SIG-M5 treated with dmso at 0.1 percent for 504 hours (cell line): ENCODE data around the gene BID.

Experiments
- DNase-seq: peaks from one replicate; lab custom pipeline; 2025; ENCODE audit not compliant: unreplicated experiment; lab: John Stamatoyannopoulos, UW

BID gene

DNA sequence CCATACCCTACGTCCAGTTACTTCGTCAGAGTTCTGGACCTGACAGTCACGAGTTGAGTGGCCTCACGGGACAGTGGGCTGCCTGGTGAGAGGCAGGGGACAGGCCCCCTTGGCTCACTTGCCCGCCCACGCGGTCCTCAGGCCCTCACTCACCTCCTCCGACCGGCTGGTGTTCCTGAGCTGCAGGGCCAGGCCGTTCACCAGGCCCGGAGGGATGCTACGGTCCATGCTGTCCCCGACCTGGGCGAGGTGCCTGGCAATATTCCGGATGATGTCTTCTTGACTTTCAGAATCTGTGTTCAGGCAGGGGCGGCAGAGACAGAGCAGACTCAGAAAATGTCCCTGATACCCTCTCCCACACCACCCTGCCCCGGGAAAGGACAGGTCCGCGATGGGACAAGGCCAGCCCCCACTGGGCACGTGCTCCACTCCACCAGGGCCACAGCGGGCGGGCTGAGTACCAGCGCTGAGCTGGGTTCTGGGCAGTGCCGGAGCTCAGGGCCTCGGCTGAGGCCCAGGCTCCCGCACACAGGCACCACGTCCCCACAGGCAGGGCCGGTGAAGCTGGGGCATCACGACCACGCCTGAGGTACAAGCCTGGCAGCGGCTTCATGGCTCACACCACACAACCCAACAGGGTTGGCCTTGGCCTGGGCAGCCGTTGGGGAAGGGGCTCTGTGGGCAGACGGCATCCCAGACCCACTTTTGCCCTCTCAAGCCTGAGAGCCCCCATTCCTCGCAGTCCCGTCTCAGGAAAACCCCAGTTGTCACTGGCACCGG is 34.9 kb downstream of the BID start:
- no peak for DNase-seq

DNA sequence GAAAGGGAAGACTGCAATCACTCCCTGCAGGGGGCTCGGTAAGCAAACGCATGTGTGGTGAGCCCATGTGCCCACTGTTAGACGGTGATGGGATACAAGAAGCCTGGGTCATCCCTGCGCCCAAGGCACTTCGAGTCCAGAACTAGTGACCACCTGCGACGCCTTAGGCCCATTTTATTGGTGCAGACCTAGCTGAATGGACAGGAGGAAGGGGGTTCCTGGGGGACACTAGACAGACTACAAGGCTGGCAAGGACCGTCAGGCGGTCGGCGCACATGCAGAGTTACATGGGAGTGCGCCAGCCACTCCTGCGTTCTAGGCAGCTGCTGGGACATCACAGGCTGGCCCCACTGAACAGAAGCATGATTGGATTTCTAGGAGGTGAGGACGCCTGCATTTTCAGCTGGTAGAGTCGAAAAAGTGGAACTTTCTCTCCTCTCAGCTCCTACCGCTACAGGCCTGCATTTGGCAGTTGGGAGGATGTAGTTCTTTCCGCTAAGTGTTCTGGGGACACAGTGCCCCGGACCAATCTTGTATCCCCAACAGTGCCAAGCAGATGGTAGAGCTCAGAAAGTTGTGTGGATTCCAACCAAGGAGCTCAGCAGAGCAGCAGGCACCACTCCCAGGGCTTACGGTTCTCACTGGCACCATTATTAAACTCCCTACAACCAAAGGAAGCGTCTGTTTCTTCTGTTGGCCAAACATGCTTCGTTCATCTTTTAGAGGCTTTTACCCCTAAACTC is 35.7 kb downstream of the BID start:
- DNase-seq: no peak

GRCh38 chr22:17734187-17734586 is 40.1 kb downstream of the BID start:
- no peak for DNase-seq

GRCh38 chr22:17733466-17733865 is 40.8 kb downstream of the BID start:
- DNase-seq: no peak

DNA sequence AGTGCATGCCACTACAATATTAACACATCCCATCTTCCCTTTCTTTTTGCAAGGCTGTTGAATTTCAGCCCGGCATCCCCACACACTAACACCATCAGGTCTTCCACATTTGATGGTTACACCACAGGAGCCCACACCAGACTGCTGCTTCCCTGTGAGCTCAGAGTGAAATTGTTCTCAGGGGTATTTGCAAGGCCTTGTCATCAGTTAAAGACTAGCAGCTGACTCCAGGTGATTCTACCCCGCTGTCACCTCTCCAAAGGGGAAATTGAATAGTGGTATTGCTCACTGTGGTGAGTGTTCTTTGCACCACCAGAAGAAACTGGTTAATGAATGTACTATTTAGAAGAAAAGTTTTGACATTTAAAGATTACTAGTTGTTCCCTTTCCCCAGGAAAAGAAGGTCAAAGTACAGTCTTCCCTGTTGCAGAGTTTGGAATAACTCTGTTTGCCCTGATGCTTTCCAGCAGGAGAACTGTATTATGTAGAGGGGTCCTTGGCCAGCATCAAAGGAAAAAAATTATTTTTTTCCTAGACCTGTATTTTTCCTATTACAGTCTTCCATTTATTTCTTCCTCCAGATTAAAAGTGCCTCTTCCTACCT is 41.9 kb downstream of the BID start:
- no peak for DNase-seq

- no peak for DNase-seq
Measured at GRCh38 chr22:17729561-17729960, 44.7 kb downstream of the BID start.

DNA sequence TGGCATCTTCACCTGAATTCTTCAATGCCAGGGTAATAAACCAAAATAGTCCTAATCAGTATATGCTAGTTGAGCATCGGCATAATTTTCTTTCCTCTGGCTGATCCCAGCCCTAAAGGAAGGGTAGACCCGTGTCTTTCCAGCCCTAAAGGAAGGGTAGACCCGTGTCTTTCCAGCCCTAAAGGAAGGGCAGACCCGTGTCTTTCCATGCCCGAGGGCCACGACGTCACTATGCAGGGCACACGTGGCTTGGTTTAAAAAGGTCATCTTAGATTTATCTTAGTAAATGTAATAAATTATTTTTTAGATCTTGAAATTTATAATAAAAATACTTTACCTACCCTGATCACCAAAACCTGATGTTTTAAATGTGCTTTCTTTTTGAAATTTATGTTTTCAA is 45.5 kb downstream of the BID start:
- DNase-seq: no peak

- DNase-seq: peak; percentile 66
Measured at GRCh38 chr22:17726928-17727897, 47.1 kb downstream of the BID start.

DNA sequence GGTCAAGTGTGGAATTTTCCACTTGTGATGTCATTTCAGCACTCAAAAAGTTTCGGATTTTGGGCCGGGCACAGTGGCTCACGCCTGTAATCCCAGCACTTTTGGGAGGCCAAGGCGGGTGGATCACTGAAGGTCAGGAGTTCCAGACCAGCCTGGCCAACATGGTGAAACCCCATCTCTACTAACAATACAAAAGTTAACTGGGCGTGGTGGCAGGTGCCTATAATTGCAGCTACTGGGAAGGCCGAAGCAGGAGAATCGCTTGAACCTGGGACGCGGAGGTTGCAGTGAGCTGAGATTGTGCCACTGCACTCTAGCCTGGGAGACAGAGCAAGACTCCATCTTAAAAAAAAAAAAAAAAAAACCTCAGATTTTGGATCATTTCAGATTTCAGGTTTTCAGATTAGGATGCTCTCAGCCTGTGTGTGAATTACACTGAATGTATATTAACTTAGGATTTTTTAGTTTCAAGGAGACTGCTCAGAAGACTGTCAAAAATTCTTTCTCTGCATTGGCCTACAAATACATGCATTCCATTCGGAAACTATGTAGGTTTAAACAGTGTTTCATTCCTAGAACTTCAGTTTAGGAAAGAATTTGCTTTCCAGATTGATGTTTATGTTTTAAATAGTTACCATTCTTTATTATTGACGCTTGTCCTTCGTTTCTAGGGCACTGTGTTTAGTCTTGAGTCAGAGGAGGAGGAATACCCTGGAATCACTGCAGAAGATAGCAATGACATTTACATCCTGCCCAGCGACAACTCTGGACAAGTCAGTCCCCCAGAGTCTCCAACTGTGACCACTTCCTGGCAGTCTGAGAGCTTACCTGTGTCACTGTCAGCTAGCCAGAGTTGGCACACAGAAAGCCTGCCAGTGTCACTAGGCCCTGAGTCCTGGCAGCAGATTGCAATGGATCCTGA is 48.0 kb downstream of the BID start:
- no peak for DNase-seq

DNA sequence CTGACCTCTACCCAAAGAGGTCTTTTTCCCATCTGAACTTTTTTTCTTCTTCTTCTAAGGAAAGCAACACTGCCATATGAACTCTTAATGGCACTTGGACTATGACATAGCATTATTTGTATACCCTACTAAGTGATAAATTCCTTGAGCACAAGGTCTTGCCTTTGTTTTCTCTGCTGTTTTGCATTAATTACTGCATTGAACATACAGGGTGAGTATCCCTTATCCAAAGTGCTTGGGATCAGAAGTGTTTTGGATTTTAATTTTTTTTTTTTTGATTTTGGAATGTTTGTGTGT is 48.8 kb downstream of the BID start:
- DNase-seq: no peak

DNA sequence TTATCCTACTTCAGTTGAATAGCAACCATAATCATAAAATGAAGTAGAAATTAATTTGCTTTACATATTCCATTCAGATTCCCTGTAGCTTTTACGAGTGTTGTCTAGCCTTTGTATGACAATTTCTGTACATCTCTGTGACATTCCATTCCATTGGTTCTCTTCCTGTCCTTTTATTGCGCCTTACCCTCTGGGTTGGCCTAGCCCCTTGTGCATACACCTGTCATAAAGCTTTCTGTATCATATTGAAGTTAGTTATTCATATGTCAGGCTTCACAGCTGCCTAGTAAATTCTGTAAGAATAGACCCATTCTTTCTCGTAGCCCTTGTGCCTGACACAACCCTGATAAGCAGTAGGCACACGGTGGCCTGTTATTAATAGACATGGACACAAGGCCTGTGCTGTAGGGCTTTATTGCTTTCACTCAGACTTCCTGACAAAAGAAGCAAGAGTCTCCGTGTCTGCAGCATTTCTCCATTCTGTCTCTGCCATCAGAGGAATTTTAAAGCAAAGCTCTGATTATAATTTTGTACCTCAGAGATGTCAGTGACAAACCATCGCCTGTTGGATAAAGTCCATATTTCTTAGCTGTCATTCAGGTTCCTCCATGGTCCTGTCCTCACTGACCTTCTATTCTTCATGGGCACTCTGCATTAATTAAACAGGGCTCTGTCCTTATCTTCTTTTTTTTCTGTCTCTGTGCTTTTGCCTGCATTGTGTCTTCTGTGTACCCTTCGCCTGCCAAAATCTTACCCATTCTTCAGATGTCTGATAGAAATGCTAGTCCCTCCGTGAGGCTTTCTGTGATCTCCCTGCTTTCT is 49.4 kb downstream of the BID start:
- no peak for DNase-seq

- no peak for DNase-seq
Measured at GRCh38 chr22:17724241-17724640, 50.0 kb downstream of the BID start.

DNA sequence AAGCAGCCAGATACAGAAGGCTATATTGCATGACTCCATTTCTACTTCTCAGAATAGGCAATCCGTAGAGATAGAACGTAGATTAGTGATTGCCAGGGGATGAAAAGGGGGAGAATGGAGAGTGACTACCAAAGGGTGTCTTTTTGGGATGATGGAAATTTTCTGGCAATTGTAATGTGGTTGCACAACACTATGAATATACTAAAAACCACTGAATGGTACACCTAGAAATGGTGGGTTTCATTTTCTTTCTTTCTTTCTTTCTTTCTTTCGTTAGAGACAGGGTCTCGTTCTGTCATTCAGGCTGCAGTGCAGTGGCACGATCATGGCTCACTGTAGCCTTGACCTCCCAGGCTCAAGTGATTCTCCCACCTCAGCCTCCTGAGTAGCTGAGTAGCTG is 54.4 kb downstream of the BID start:
- no peak for DNase-seq

DNA sequence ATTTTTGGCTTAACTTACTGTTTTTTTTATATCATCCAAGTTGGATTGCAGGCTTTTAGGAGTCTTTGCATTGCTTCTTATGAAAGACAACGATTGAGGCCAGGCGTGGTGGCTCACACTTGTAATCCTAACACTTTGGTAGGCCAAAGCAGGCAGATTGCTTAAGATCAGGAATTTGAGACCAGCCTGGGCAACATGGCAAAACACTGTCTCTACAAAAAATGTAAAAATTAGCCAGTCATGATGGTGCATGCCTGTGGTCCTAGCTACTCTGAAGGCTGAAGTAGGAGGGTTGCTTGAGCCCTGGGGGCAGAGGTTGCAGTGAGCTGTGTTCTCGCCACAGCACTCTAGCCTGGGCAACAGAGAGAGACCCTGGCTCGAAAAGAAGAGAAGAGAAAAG is 56.6 kb downstream of the BID start:
- no peak for DNase-seq

DNA sequence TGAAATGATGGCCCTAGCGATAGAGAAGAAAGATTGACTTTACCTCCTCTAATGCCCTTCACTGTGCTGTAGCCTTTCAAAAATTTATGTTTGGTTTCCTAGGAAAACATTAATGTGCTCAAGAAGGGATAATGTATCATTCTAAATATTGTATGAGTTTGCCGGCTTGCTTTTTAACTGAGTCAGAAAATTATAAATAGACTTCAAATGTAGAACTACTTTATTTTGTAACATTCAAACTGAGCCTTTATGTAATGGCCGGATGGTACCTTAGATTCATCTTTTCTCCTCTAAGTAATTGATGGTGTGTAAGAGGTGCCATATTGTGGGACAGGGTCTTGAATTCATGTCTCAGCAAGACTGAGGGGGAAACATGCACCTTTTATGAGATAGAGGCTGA is 57.7 kb downstream of the BID start:
- DNase-seq: no peak

DNA sequence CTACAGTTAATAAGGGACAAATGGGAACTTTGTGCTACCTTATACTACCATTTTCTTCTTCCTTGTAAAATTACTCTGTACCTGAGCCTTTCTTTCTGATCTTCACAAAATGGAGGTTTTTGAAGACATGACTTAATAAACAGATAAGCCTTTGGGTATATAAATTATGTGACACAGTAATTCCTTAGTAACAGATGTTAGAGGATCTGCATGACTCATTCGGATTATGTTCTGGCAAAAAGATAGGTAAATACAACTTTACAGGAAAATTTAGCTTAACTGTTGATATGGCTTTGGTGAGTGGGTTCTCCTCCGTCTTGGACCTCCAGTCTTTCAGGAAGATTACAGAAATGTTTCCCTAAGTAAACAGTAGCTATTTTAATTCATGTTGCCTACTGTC is 61.8 kb downstream of the BID start:
- no peak for DNase-seq

- no peak for DNase-seq
Measured at GRCh38 chr22:17710023-17710422, 64.2 kb downstream of the BID start.

GRCh38 chr22:17707526-17707925 is 66.7 kb downstream of the BID start:
- no peak for DNase-seq

DNA sequence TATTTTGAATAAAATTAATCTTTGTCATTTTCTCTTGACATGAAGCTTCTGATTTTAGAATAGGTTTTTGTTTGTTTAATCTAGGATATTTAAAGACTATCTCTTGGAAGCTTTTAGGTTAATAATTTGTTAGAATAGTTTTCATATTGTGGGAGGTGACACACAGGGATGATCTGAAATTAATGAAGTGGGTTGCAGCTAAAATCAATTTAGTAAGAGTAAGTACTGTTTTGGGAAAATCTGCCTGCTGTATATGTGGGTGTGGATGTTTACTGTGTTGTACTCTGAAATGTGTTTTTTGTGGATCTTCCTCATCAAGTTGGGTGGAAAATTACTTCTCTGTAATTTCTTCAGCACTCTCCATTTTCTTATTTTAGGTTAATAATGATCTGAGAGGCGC is 67.3 kb downstream of the BID start:
- DNase-seq: no peak
